Fibroblast of gingiva (primary cell): ENCODE measurements around the gene USF1.
"Not testable (repeated sequence)": the region's sequence is repeated elsewhere in the genome, so short reads cannot be mapped to it uniquely, and the experiment has no call there.

Experiments used
- DNase-seq: peaks from one replicate; pipeline ENCODE4 v3.0.0-alpha.2; 2011; ENCODE audit warnings: low read depth

USF1 gene

DNA sequence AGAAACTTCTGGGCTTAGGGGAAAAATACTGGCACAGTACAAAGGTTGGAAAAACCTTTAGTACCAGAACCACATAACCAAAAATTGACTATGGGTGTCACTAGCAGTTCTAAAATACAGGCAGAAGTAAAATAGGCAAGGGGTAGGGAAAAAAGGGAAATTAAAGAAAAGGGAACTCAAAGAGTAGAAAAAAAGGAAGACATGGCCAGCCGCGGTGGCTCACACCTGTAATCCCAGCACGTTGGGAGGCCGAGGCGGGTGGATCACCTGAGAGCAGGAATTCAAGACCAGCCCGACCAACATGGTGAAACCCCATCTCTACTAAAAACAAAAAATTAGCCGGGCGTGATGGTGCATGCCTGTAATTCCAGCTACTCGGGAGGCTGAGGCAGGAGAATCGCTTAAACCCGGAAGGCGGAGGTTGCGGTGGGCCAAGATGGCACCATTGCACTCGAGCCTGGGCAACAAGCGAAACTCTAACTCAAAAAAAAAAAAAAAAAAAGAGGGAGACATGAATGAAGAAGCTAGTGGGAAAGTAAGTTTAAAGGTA, 26.6 kb downstream of the USF1 start:
- DNase-seq = not testable (repeated sequence)

- no peak for DNase-seq
Measured at GRCh38 chr1:161018631-161018930, 27.2 kb downstream of the USF1 start.

DNA sequence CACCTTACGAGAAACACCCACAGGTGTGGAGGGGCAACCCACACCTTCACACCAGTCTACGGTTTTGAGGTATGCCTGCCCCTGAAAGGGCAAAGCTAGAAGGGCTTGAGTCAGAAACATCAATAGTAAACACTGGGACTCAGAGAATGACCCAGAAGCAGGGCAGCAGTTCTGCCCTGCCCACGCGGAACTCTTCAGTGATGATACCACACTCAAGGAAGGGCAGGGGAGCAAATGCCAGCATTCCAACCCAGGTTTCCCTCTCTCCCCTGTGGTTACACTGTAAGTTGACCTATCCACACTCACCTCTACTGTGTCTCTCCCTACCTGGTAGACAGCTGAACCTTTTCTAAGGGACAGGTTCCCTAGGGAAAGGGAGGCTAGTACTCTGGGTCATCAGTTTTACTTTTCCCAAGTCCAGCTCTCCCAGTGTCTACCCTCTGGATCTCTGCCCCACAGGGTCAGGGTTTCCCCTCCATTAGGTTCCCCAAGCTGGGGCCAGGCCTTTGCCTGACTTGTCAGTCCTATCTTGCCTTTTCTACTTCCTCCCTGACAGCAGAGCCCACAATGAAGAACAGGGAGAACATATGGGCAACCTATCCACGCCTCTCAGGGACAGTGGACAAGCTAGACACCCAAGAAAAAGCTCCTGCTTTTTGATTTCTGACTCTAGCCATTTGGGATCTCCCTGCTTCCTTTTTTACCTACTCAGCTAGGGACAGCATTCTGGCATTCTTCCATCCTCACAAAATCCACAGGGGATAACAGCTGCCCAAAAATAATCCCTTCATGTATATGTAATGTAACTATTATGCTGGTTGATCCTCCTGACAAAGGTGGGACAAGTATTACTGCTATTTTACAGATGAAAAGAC, 27.8 kb downstream of the USF1 start:
- no peak for DNase-seq

- DNase-seq = not testable (repeated sequence)
Measured at GRCh38 chr1:161017181-161017580, 28.6 kb downstream of the USF1 start.

- not testable (repeated sequence) for DNase-seq
Measured at GRCh38 chr1:161016683-161017082, 29.1 kb downstream of the USF1 start.

GRCh38 chr1:161013488-161014230, 32.1 kb downstream of the USF1 start:
- DNase-seq = peak; percentile 36

DNA sequence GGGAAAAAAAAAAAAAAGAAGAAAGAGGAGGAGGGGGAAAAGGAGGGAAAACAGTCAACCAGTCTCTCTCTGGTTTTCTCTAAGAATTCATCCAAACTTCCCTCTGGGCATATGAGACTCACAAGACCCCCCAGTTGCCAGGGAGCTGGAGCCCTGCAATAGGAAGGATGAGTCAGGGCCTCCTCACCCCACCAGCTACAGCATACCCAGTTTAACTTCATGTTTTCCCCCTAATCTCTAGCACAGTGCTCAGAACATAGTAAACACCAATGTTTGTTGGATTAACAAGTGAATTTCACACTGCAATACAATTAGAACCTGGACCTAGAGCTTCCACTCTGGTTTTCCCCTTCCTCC, 32.7 kb downstream of the USF1 start:
- DNase-seq = no peak

DNA sequence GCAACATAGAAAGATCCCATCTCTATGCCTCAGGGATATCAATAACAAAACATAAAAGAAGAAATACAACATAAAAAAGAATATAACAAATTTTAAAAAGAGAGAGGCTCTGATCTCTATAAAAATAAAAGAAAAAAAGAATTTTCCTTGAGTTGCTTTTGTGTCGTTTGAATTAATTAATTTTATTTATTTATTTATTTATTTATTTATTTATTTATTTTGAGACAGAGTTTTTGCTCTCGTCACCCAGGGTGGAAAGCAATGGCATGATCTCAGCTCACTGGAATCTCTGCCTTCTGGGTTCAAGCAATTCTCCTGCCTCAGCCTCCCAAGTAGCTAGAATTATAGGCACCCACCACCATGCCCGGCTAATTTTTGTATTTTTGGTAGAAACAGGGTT, 33.4 kb downstream of the USF1 start:
- no peak for DNase-seq

DNA sequence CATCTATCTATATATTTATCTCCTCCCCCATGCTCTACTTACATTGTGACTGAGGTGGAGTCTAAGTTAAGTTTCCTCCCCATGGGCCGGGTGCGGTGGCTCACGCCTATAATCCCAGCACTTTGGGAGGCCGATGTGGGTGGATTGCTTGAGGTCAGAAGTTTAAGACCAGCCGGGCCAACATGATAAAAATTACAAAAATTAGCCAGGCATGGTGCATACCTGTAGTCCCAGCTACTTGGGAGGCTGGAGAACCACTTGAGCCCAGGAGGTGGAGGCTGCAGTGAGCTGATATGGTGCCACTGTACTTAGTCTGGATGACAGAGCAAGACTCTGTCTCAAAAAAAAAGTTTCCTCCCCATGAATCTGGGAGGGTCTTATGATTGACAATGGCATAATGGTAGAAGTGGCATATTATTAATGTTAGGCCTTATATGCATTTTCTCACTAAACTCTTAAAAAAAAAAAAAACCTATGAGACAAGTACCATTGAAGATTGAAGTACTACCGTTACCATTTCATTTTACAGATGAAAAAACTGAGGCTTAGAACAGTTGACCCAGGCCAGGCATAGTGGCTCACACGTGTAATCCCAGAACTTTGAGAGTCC, 36.1 kb downstream of the USF1 start:
- no peak for DNase-seq

GRCh38 chr1:161008869-161009510, 36.8 kb downstream of the USF1 start:
- DNase-seq = no peak

DNA sequence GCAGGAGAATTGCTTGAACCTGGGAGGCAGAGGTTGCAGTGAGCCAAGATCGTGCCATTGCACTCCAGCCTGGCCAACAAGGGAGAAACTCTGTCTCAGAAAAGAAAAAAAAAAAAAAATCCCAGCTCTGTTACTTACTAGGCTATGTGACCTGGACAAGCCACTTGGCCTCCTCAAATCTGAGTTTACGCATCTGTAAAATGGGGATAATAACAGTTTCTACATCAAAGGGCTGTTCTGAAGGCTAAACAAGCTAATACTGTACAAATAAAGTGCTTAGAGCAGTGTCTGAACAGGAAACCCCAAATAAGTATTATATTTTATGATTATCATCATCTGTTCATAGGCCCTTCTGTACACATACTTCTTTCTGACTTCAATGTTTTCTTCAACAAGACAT, 38.4 kb downstream of the USF1 start:
- no peak for DNase-seq

DNA sequence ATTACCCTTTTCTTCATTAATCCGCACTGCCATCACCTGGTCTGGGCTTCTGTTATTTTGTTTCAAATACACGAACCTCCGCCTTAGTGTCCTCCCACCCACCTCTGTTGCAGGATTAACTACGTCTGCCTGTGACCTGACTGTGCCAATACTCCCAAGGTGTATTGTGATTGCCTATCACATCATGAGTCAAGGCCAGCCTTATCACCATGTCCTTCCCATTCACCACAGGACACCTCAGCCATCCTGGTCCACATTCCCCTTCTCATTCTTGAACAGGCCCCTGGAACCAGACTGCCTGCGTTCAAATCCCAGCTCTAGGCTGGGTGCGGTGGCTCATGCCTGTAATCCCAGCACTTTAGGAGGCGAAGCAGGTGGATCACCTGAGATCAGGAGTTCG, 39.2 kb downstream of the USF1 start:
- DNase-seq = no peak

DNA sequence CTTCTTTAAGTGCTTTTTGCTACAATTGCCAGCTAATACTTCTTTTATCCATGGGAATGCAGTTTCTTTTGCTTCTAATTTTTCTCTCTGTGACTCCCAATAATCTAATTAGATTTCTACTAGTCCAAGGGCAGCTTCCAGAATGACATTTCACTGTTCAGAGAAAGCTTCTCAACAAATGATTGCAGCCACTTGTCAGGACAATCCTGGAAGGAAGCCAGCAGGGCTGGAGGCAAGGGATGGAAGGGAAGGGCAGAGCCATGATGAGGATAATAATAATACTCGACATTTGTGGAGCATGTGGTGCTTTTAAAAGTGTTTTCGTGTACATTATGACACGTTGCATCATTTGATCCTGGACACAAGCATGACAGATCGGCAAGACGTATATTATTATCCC, 44.3 kb downstream of the USF1 start:
- no peak for DNase-seq

- DNase-seq = no peak
Measured at GRCh38 chr1:161000736-161001480, 44.9 kb downstream of the USF1 start.

DNA sequence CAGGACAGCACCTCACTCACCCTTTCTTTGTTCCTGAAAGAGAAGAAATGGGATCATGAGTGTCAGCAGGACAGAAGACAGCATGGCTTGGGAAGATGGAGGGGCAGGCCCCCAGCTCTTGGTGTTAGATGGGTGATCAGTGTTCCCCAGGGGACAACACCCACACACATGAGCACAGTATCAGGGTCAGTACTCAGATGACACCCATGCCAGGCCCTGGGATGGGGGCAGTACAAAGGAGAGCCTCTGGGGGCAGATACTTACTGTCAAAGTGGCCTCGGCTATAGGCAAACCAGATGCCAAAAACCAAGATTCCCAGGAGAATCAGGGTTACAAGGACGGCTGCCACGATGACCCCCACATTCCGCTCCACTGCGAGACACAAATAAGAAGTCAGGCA, 46.4 kb downstream of the USF1 start:
- no peak for DNase-seq

DNA sequence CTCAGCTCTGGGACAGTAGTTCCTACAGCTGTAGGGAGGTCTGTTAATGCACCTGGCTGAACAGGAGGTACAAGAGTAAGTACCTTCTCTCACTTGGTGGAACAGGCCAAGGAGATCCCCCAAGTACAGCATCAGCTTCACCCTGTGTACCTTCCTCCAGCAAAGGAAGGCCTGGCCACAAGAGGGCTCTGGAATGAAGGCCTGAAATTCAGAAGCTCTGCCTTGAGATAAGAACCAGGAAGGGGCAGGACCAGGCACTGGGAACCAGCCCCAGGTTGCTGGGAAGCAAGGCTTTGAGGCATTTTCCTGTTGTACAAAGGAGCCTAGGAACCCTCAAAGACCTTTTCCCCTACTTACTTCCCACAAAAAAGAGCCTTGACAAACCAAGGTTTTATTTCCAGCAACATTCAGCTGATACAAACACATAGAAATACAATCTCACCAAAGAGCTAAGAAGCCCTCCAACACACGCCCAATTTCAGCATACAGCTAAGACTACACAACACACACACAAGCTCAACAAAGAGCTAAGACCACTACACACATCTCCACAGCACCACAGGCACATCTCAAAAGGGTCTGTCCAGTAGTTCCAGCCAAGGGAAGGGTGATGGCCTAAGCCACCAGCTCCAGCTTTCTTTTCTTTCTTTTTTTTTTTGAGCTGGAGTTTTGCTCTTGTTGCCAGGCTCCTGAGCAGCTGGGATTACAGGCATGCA, 48.3 kb downstream of the USF1 start:
- peak; percentile 42 for DNase-seq

GRCh38 chr1:160996178-160996577, 49.6 kb downstream of the USF1 start:
- DNase-seq = no peak

DNA sequence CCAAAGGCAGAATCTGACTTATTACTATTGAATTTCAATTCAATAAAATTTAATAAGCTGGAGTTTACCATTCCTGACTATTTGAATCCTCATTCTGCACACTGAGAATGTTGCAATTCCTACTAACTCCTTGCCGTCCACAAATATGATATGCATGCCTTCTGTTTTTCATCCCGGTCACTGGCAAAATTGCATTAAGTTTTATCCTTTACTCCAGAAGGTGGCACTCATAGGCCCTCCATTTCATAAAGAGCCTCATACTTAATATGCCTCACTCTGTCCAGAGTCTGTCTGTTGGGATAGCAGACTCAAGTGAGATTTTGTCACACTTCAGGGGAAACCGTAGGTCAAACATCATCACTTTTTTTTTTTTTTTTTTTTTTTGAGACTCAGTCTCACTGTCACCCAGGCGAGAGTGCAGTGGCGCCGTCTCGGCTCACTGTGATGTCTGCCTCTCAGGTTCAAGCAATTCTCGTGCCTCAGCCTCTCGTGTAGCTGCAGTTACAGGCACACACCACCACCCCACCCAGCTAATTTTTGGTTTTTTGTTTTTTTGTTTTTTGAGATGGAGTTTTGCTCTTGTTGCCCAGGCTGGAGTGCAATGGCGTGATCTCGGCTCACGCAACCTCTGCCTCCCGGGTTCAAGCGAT, 52.1 kb downstream of the USF1 start:
- DNase-seq = peak; percentile 78

DNA sequence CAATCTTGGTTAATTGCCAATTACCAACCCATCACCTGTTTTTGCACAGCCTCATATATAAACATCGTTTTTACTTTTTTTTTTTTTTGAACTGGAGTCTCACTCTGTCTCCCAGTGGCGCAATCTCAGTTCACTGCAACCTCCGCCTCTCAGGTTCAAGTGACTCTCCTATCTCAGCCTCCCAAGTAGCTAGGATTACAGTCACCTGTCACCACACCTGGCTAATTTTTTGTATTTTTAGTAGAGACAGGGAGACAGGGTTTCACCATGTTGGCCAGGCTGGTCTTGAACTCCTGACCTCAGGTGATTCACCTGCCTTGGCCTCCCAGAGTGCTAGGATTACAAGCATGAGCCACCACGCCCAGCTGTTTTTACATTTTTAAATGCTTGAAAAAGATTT, 53.7 kb downstream of the USF1 start:
- not testable (repeated sequence) for DNase-seq
